Fibroblast of lung (primary cell): ENCODE measurements around the gene PUS3.

Experiments used
- CTCF ChIP-seq, 2 donors: IDR thresholded peaks in 1 of 2; conservative IDR thresholded peaks in 1 of 2; 1 replicate in 1 of 2; 2 replicates in 1 of 2; pipeline ENCODE4 v1.5.1; 2011 to 2012; ENCODE audit warnings: low read length in 2 of 2, control low read depth in 1 of 2, inconsistent platforms in 1 of 2, low read depth in 1 of 2, mild to moderate bottlenecking in 1 of 2
- EZH2 ChIP-seq: IDR thresholded peaks from 2 replicates; pipeline ENCODE4 v1.5.1; 2012; ENCODE audit warnings: low read length, control low read depth, mild to moderate bottlenecking; ENCODE audit errors: missing control alignments

GRCh38 chr11:125901872-125902271 is 1.1 kb downstream of the PUS3 start:
- TF ChIP-seq CTCF (conservative IDR thresholded peaks at IDR 0.05 in 1 of 2, IDR thresholded peaks at IDR 0.05 in 1 of 2; ENCODE audit: low read depth in 1 of 2, low read length in 2 of 2) (no peak), EZH2 (no peak)
